GM21360 (cell line): ENCODE measurements around the gene FRMPD1.
A peak's percentile ranks its signal among the peaks of the same experiment; 100 is the strongest.
"Not testable (repeated sequence)": the region's sequence is repeated elsewhere in the genome, so short reads cannot be mapped to it uniquely, and the experiment has no call there.

Experiments used
- ATAC-seq: cut with Tn5 transposase; IDR thresholded peaks from one replicate; pipeline ENCODE4 v1.9.1; 2021; ENCODE audit warnings: mild to moderate bottlenecking, moderate library complexity; ENCODE audit not compliant: unreplicated experiment

The FRMPD1 gene, protein sequence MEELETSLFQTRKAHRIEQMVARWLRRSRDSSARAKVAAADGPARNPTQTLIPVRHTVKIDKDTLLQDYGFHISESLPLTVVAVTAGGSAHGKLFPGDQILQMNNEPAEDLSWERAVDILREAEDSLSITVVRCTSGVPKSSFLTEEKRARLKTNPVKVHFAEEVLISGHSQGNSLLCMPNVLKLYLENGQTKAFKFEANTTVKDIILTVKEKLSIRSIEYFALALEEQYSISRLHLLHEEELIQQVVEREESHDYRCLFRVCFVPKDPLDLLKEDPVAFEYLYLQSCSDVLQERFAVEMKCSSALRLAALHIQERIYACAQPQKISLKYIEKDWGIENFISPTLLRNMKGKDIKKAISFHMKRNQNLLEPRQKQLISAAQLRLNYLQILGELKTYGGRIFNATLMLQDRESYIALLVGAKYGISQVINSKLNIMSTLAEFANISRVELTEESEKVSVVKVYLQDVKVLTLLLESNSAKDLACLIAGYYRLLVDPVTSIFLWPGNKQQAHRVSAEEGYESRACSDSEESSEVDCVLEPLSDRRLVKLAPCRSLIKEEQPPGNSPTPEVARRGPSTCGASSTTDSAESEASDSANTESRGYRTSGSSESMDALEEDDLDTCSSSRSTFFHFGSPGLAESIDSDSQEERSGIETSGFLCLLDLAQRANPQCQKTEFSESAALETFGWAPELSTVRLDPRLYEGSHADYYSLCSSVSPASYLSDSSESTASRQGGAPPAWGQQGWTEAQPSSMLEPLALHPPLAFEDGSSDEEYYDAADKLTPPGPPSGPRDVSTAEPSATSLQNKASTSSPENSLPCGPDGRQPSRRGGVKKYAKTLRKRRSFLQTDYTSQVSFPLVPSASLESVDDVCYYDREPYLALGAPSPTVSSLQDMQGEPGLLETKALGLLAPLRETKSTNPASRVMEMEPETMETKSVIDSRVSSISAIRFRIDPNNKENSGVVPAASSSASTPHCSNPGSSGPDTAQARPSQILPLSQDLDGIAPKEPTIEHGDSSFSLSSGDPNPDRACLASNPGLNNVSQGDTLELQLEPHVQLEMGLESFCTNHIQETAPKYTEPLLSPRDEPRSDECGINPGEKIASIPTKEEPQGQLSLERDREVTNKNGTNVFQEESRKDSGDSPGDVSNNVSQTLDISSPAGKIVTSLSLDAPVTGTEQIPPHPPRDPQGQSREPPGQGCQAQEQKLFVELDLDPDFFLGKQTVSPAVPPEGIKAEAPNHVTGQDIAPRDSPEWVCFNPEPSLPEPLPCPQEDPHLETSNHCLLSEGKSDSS (N-terminal part only)

DNA sequence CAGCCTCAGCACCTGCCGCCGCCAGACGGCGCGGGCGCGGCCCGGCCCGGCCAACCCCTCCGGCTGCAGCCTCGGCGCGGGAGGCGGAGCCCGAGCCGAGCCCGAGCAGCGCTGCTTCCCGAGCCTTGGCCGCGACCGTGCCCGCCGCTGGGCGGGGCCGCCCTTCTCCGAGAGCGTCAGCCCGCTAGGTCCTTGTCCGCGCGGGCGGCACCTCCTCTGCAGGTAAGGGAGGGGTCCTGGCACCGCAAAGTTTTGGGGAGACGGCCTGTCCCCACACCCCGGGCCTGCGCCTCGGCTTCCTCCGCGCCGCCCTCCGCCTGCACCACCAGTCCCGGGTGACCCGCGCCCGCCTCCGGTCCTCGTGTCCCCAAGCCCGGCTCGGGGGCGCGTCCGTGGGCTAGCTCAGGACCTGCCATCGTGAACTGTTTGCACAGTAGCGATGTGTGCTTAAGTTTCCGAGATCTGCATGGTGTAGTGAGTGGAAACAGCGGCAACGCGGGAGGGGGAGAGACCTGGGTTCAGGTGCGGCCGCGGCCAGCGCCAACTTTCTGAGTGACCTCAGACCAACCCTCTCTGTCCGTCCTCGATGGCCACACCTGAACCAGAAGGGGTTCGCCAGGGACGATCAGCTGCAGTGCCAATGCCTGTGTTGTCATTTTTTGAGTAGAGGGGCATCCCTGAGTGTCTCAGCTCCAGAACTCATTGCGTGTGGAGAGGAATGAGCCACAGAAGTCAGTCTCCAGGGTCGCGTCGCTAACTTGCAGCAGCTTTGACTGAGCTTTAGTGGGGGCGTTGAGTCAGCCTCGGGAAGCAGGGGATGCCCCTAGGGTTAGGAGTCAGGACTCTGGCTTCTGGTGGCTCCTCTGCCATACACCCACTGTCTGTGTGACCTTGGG lies at the start of gene FRMPD1:
FRMPD1 (plus strand) TSS at position 82 of the 896 bp plus-strand sequence. CDS start 41,688 bp downstream, outside the sequence.
- ATAC-seq, result peak; percentile 80

DNA sequence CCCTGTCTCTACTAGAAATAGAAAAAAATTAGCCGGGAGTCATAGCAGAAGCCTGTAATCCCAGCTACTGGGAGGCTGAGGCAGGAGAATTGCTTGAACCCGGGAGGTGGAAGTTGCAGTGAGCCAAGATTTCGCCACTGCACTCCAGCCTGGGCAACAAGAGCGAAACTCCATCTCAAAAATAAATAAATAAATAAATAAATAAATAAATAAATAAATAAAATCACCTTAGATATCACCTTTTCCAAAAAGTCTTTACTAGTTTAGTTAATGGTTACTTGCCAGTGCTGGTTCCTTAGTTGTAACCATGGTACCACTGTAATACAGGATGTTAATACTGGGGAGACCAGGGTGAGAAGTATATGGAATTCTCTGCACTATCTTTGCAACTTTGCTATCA lies 48.7 kb upstream of the FRMPD1 start:
- not testable (repeated sequence) for ATAC-seq

DNA sequence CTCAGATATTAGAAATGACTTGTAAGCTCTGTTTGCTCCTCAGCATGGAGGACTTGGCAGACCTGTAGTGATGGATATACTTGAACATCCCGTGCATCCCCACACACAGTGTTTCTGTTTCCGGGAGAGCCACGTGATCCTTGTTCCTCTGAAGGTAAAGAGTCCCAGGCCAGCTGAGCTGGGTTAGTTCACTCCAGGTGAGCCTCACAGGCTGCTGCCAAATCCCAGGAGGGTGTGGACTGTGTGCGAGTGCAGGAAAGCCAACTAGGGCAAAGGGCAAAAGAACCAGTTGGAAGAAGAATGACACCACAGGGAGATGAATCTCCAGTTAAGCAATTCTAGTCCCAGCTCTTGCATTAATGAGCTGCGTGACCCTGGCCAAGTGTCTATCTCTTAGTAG lies 47.9 kb upstream of the FRMPD1 start:
- no peak for ATAC-seq

DNA sequence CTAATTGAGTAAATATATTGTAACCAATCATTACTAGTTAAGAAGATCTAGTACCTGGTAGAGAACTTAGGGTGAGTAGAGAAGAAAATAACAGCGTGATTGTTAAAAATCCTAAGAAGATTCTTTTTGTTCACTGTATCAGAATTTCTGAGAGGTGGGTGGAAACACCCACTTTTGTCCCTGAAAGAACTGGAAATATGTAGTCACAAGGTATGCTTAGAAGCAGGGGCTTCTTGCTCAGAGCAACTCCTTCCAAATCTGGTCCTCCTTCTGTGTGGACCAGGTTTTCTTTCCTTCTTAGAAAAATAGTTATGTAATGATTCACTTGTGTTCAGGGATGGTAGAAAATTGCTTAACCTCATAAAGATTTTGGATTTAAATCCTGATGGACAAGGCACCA lies 46.5 kb upstream of the FRMPD1 start:
- ATAC-seq, result no peak

DNA sequence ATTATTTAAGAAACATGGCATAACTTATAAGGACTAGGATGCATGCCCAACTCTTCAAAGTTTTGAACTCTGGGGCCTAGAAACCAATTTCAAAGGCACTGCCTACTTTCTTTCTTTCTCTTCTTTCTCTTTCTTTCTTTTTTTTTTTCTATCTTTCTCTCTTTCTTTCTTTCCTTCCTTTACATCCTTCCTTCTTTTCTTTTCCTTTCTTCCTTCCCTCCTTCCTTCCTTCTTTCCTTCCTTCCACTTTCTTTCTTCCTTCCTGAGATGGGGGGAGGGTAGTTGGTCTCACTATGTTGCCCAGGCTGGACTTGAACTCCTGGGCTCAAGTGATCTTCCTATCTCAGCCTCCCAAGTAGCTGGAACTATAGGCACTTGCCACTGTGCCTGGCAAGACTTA lies 42.5 kb upstream of the FRMPD1 start:
- no peak for ATAC-seq

DNA sequence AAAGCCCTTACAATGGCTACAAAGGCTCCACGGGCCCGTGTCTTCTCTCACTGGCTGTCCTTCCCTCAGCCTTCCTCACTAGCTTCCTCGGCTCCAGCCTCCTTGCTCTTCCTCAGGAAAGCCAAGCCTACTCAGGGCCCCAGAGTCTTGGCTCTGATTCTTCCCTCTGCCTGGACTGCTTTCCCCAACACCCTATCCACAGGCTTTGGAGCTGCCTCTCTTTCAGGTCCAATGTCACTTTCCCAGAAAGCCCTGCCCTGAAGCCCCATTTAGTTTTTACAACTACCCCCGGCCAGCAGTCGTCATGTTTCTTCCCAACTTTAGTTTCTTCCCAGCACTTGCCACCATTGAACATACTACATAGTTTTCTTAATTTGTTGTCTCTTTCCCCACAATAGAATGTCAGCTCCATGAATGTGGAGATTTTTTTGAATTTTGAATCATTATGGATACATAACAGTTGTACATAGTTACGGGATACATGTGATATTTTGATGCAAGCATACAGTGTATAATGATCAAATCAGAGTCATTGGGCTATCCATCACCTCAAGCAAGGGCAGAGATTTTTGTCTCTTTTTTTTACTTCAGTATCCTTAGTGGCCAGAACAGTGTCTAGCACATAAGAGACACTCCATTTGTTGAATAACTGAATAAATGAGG lies 40.9 kb upstream of the FRMPD1 start:
- no peak for ATAC-seq

DNA sequence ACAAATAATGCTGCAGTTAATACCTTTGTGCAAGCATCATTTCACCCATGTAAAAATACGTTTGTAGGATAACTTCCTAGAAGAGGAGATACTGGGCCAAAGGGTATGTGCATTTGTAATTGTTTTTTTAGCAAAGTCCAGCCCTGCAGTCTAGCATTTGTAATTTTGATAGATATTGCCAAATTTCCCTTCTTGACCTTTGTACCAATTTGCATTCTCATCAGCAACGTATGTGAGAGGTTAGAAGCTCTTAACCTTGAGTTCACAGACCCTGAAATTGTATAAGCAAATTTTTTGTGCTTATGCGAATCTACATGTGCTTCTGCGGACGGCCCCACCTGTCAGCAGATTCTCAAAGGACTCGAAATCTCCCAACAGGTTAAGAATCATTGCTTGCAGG lies 39.7 kb upstream of the FRMPD1 start:
- no peak for ATAC-seq

DNA sequence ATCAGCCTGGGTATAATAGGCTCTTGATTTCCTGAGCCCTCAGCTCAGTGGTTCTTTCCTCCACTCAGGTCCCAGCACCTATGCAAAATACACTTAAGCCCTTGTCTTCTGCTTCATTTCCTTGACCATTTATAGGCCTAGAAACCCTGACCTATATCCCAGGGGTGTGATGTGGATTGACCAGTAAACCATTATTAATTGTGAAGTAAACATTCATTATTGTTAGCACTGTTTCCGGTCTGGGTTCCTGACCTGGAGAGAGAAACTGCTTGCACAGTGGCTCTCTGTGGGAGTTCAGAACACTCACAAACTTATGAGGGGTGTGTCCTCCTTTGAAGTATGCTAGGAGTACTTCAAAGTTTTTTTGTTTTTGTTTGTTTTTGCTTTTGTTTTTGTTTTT lies 38.8 kb upstream of the FRMPD1 start:
- no peak for ATAC-seq

DNA sequence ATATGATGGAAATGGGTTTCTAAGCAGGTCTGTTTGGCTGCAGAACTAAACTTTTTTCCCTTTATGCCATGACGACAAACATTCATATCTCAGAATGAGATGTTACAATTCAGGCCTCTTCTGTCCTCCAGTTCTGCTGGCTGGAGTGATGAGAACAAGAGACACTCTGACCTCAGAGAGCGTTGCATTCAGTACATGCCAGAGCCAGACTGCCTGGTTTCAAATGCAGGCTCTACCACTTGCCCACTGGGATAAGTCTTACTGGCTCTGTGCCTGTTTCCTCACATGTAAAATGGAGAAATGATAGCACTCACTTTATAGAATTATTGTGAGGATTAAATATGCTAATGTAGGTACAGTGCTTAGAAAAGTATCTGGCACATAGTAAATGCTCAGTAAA lies 33.6 kb upstream of the FRMPD1 start:
- no peak for ATAC-seq

DNA sequence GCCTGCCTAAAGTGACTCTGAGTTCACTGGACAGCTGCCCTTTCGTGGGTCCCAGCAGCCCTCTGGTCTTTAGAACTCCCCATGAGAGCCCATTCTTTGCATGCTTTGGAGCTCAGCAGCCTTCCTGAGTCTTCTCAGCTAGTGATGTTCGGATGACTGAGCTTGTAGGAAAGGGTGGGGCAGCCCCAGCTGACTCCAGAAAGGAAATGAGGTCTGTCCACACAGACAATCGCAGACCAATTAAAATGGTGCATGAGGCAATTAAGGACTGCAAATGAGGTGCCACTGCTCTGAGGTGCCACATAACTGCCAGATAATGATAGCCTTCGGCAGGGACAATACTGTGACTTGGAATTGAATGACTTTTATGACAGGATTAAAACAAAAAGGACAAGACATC lies 32.9 kb upstream of the FRMPD1 start:
- ATAC-seq, result no peak

DNA sequence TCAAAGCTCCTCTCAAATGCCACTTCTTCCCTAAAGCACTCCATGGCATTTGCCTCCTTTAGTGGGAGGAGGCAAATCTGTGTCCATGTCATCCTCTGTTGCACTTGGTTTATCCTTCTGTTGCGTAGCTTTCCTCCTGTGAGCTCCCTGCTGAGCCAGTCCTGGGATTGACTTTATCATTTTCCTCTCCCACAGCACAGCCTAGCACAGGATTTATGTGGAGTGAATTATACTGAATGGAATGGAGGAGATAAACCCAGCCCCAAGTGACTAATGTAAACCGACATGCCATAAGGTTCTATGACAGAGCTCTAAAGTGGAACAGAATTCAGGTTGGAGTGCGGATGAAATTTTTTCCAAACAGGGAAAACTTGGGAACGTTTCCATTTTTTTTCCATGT lies 31.9 kb upstream of the FRMPD1 start:
- ATAC-seq, result no peak

DNA sequence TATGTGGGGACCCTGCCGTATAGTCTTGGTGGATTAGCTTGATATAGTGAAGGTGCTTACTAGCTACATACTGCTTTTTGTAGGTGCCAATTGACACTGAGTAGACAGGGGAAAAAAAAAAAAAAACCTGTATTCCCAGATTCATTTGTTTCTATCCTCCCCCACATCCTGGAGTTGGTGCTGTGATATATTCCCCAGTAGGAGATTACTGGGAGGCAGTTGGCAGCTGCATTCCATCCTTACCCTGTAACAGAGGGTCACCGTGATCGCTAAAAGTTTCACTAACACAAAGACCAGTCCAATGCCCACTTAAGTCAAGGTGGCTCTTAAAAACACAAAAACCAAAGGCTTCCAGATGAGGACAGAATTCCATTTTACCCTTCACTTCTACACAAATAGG lies 30.9 kb upstream of the FRMPD1 start:
- no peak for ATAC-seq

DNA sequence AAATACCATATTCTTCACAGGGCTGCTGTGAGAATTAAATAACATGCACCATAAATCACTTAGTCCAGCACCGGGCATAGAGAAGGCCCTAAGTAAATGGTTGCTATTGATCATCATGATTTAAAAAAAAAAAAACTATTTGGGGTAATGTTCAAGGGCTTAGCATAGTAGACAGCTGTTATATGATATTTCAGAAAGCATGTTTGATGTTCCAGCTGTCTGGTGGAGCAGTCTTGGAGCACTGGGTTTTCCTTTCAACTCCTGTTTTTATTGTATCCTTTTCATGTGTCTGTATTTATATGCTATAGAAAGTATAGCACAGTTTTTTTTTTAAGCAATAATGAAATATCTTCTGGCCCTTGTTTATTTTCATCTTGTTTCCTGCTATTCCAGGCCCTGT lies 30.4 kb upstream of the FRMPD1 start:
- ATAC-seq, result no peak

DNA sequence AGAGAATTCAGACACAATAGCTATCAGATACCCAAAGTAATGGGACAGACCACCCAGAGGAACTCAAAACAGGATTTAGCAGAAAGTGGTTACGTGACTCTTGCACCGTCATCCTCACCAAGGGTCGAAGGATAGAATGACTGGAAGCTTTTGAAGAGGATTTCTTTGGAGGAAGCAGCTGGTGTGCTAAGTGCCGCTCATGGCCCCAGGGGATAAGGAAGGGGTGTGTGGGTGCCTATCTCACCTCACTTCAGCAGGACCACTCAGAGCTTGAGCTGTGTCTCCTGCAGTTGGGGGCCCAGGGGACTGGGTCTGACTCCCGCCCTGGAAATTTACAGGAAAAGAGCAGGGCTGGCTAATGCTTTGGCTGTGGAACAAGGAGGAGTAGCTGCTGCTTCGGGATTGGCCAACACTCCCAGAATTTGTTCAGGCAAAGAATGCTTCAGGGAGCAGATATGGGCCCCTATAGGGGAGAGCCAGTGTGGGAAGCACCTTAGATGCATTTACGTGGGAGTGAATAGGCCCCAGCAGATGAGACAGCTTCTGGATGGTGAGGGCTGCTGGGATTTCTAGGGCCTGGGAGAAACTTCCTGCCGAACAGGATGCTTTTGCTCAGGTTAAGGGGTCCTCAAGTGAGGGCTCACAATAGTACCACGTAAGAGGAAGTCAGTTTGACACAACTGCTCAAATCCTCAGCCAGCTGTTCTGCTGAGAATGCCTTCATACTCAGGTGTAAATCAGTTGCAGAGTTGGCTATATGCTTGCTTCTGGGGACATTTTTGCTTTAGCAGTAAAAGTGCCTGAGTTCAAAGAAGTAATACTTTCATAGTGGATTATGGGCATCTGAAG lies 29.3 kb upstream of the FRMPD1 start:
- ATAC-seq, result no peak

DNA sequence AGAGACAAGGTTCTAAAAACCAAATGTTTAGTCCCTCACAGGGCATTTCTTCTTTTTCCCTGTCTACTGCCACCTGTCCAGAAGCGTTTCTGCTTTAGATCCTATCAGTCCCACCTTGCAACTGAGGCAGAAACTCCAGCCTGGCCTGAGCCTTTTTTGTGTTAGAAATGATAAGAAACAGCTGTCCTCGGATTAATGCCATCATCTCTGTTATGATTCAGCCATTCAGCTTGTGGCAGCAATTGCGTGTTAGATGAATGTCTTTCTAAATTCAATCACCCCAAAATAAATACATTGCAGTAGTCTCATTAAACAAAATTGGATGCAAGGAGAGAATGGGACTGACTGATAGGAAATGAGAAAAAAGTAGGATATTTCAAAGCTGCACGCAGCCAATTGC lies 28.3 kb upstream of the FRMPD1 start:
- ATAC-seq, result no peak

DNA sequence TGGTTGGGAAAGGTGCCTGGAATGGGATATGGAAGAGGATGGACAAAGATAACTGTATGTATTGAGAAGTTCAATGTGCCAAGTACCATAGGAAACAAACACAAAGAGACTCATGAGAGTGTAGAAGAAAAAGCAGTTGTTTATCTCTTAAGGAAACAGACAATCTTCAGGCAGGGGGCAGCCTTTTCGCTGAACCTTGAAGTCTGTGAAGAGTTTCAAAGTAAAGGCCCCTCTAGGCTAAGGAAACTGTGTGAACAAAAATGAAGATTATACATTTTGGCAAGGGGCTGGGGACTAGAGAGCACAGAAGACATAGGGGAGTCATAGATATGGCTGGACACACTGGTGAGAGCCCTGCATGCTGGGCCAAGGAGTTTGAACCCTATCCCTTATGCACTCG lies 27.5 kb upstream of the FRMPD1 start:
- no peak for ATAC-seq

DNA sequence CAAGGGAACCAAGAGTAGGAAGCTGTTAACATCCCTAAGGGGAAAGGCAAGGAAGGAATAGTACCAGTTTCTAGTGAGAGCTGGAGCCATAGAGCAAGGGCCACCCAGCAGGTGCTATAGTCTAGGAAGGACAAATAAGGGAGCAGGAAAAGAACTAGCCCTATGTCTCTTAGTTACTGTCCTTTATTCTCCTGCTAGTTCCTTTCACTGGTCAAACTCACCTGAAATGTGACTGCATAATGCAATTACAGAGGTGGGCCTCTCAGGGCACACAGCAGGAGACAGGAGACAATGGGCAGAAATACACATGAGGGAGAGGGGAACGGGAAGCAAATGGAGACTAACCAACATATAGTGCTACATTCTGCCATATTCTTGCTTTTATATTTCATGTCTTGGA lies 26.7 kb upstream of the FRMPD1 start:
- ATAC-seq, result no peak

DNA sequence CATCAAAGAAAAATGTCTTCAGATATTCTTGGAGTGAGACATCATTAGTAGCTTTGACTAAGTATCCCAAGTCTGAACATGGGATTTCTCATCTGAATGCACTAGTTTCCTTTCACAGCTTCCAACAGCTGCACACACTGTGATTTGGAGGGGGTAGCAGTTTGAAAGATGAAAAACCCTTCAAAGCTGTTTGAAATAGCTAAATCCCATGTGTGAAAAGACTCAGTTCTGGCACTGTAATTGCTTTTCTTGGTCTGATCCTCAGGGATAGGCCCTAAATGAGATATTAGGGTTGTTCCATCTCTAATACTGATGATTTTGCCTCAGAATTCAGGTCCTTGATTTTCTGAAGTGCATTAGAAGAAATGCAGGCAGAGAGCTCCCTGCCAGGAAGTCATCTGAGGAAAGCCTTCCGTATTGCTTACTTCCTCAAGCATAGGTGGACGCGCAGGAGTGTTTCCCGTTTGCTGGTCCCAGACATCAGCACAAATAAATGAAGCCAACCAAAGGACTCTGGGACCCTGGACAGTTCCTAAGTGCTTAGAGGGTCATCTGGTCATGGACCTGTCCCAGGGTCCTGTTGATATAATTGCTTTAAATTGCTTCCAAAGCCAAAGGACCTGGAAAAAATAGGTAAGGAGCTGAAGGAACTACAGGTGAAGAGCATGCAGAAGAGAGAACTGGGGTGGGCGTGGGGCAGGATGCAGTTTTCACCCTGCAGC lies 25.6 kb upstream of the FRMPD1 start:
- no peak for ATAC-seq
